GM06990 (cell line): ENCODE measurements around the gene GDF10.

Experiments
- DNase-seq: peaks from one replicate; pipeline ENCODE4 v3.0.0-alpha.2; 2011; ENCODE audit not compliant: insufficient read length; ENCODE audit errors: extremely low read depth
- H3K27me3 ChIP-seq: replicated peaks from 2 replicates; pipeline ENCODE4 v1.6.0; 2011; ENCODE audit warnings: low read length; ENCODE audit not compliant: control insufficient read depth, insufficient read depth
- H3K36me3 ChIP-seq: 2 replicates; pipeline ENCODE4 v1.5.1; 2011; ENCODE audit warnings: low read length; ENCODE audit not compliant: control insufficient read depth, insufficient read depth
- H3K4me3 ChIP-seq: replicated peaks from 2 replicates; pipeline ENCODE4 v1.5.1; 2011; ENCODE audit warnings: low read depth, mild to moderate bottlenecking, control low read depth, low read length
- CTCF ChIP-seq: IDR thresholded peaks from 2 replicates; pipeline ENCODE4 v1.5.1; 2011; ENCODE audit warnings: low read length, control low read depth, mild to moderate bottlenecking, inconsistent platforms; ENCODE audit not compliant: insufficient read depth, poor library complexity, severe bottlenecking

GDF10 gene

DNA sequence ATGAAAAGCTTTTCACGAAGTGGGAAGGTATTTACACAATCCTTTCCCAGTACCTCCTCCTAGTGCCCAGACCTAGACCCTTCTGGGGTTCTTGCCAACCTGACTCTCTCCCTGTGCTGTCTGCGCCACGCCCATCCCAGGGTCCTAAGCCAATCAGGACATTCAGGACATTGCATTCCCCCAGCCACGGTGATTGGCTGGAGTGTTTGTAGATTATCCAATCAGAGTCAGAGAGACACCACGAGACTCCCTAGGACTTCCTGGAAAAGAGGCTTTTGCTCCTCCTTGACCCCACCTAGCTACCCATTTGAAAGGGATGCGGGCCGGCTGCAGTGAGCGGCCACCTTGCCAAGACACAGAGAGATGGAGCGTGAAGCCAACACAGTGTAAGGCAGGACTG, 18.7 kb downstream of the GDF10 start:
- H3K36me3 ChIP-seq = no peaks in the 10 kb centered on the region
- no peak for DNase-seq
- no peak for TF ChIP-seq CTCF
- no peak overlapping the region for H3K4me3 ChIP-seq
- H3K27me3 ChIP-seq = no peaks in the 10 kb centered on the region

DNA sequence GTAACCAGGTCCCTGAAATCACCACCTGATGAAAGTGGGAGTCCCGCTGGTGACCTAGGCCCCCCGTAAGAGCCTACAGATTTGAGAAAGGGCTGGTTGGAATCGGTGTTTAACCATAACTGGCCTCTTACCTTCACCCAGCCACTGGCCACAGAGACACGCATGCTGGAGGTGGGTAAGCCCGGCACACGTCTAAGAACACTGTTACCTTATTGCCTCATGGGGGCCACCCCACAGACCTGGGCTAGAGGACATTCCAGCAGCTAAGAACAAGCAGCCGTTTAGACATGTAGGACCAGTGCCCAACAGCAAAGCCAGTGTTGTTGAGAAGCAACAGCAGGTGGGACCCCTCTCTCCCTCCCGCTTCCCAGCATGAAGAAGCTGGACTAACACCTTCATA, 19.8 kb downstream of the GDF10 start:
- no peak for TF ChIP-seq CTCF
- H3K4me3 ChIP-seq = no peak overlapping the region
- no peak for DNase-seq
- H3K27me3 ChIP-seq = no peaks in the 10 kb centered on the region
- no peaks in the 10 kb centered on the region for H3K36me3 ChIP-seq

GRCh38 chr10:47320812-47321211, 20.8 kb downstream of the GDF10 start:
- Histone ChIP-seq H3K4me3 (no peak overlapping the region), H3K27me3 (no peaks in the 10 kb centered on the region), H3K36me3 (no peaks in the 10 kb centered on the region)
- TF ChIP-seq CTCF = no peak
- no peak for DNase-seq

GRCh38 chr10:47321521-47322195, 21.7 kb downstream of the GDF10 start:
- Histone ChIP-seq H3K36me3 (no peaks in the 10 kb centered on the region), H3K4me3 (no peak overlapping the region), H3K27me3 (no peaks in the 10 kb centered on the region)
- DNase-seq = no peak
- TF ChIP-seq CTCF = no peak

- no peak for TF ChIP-seq CTCF
- no peaks in the 10 kb centered on the region for H3K36me3 ChIP-seq
- no peak for DNase-seq
- no peaks in the 10 kb centered on the region for H3K27me3 ChIP-seq
- no peak within 1 kb of the TSS for H3K4me3 ChIP-seq
Observed at GRCh38 chr10:47322300-47323061, 22.5 kb downstream of the GDF10 start, which contains the start of gene GDF2. TSS of gene GDF2 (plus strand) at chr10:47322454. CDS start at chr10:47322669, 215 bp downstream.
